22Rv1 (cell line): Measurements from ENCODE around the gene LBHD2.

ENCODE experiments used
- CTCF ChIP-seq: fragments of 450-650 bp; IDR thresholded peaks from 2 replicates; pipeline ENCODE4 v1.5.1; 2017; ENCODE audit warnings: mild to moderate bottlenecking
- ZFX ChIP-seq: fragments of 450-650 bp; IDR thresholded peaks from 2 replicates; pipeline ENCODE4 v1.6.1; 2017; ENCODE audit warnings: antibody characterized with exemption, borderline replicate concordance

DNA sequence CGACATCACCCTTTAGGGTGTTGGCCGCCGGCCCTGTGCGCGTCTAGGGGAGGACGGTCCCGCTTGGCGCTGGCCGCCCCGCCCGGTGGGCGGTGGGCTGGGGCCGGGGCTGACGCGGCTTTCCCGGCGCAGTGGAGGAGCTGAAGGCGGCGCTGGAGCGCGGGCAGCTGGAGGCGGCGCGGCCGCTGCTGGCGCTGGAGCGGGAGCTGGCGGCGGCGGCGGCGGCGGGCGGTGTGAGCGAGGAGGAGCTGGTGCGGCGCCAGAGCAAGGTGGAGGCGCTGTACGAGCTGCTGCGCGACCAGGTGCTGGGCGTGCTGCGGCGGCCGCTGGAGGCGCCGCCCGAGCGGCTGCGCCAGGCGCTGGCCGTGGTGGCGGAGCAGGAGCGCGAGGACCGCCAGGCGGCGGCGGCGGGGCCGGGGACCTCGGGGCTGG, 42.9 kb downstream of the LBHD2 start:
- TF ChIP-seq CTCF (peak; percentile 84), ZFX (no peak)
